HepG2 (cell line): ENCODE measurements around the gene PRKN.

Source experiments
- GZF1 ChIP-seq: sonication (generic); formaldehyde crosslinking; IDR thresholded peaks from 2 replicates; pipeline ENCODE4 v1.5.1; 2020; ENCODE audit warnings: mild to moderate bottlenecking, missing genetic modification reagents
- RFX1 ChIP-seq: fragments of 450-650 bp; IDR thresholded peaks from 2 replicates; pipeline ENCODE4 v1.6.1; 2017
- TCF7 ChIP-seq: sonication (generic); IDR thresholded peaks from 2 replicates; pipeline ENCODE4 v1.6.1; 2016; ENCODE audit warnings: antibody characterized with exemption, low read depth
- ZNF260 ChIP-seq: sonication (generic); formaldehyde crosslinking; IDR thresholded peaks from 2 replicates; pipeline ENCODE4 v1.4.0; 2020; ENCODE audit warnings: missing genetic modification reagents, low read depth, mild to moderate bottlenecking, borderline replicate concordance
- ZNF720 ChIP-seq: sonication (generic); formaldehyde crosslinking; IDR thresholded peaks from 2 replicates; pipeline ENCODE4 v1.4.0; 2020; ENCODE audit warnings: missing genetic modification reagents
- TF ChIP-seq, protein P1 (sequence below): fragments of 450-650 bp; IDR thresholded peaks from 2 replicates; pipeline ENCODE4 v1.6.1; 2016
- TF ChIP-seq, protein P2 (sequence below): sonication (generic); formaldehyde crosslinking; IDR thresholded peaks from 2 replicates; pipeline ENCODE4 v1.5.1; 2020; ENCODE audit warnings: mild to moderate bottlenecking, missing genetic modification reagents, moderate library complexity

GRCh38 chr6:161891542-161891941 lies 836.0 kb downstream of the PRKN start:
- TF ChIP-seq, protein P1, sequence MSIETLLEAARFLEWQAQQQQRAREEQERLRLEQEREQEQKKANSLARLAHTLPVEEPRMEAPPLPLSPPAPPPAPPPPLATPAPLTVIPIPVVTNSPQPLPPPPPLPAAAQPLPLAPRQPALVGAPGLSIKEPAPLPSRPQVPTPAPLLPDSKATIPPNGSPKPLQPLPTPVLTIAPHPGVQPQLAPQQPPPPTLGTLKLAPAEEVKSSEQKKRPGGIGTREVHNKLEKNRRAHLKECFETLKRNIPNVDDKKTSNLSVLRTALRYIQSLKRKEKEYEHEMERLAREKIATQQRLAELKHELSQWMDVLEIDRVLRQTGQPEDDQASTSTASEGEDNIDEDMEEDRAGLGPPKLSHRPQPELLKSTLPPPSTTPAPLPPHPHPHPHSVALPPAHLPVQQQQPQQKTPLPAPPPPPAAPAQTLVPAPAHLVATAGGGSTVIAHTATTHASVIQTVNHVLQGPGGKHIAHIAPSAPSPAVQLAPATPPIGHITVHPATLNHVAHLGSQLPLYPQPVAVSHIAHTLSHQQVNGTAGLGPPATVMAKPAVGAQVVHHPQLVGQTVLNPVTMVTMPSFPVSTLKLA: no peak
- TF ChIP-seq RFX1 (no peak), GZF1 (CRISPR knock-in tag) (no peak), ZNF720 (CRISPR knock-in tag) (no peak), TCF7 (no peak), ZNF260 (CRISPR knock-in tag) (no peak)
- TF ChIP-seq, protein P2, sequence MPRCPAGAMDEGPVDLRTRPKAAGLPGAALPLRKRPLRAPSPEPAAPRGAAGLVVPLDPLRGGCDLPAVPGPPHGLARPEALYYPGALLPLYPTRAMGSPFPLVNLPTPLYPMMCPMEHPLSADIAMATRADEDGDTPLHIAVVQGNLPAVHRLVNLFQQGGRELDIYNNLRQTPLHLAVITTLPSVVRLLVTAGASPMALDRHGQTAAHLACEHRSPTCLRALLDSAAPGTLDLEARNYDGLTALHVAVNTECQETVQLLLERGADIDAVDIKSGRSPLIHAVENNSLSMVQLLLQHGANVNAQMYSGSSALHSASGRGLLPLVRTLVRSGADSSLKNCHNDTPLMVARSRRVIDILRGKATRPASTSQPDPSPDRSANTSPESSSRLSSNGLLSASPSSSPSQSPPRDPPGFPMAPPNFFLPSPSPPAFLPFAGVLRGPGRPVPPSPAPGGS: no peak
